ENCODE data around the gene PKN3. TPM values are rescaled to one million over a fixed set of nuclear protein-coding genes. Genes with fewer than 3 reads are reported as not detected.
A peak's percentile ranks its signal among the peaks of the same experiment; 100 is the strongest.
"Not testable (repeated sequence)": the region's sequence is repeated elsewhere in the genome, so short reads cannot be mapped to it uniquely, and the experiment has no call there.

PKN3 gene
- total and polyA plus RNA-seq, 2 donors (not counting 1 experiment from before 2014, with no cell fraction given) = 1.4 to 3.7 TPM

GRCh38 chr9:128657344-128657704 is 45.0 kb upstream of the PKN3 start:
- H3K27me3 ChIP-seq (replicated peaks in 1 of 4; ENCODE audit: control extremely low read depth in 1 of 4, control insufficient read depth in 3 of 4, insufficient read depth in 4 of 4, low read length in 3 of 4) = no peaks in the 10 kb centered on the region
- no peaks in the 10 kb centered on the region for H3K27me3 Mint-ChIP-seq
- CTCF ChIA-PET = interaction anchor here (0.7 to 1.2 kb wide), 2 partner anchors 26 to 45 kb away, joined by 3 to 4 read pairs; partner anchors contain the start of gene PKN3
- WGBS (ENCODE audit: insufficient coverage) = 100% methylated on average over 7 of the region's 13 CpGs
- H3K27ac Mint-ChIP-seq = peak overlapping the region; percentile 100
- no peaks in the 10 kb centered on the region for H3K9me3 ChIP-seq (ENCODE audit: control extremely low read depth in 1 of 3, control insufficient read depth in 2 of 3, insufficient read depth in 1 of 3, low read length in 2 of 3)
- H3K4me2 ChIP-seq (replicated peaks; ENCODE audit: low read depth, low read length, poor library complexity, severe bottlenecking) = peak overlapping the region; percentile 91
- peak overlapping the region; percentile 49 to 97 (median 89) for H3K4me3 ChIP-seq (ENCODE audit: control extremely low read depth in 1 of 5, extremely low read depth in 1 of 5, insufficient read depth in 1 of 5, low read depth in 2 of 5, low read length in 4 of 5)
- H4K20me1 ChIP-seq (ENCODE audit: control insufficient read depth, insufficient read depth, low read length, poor library complexity, severe bottlenecking) = no peaks in the 10 kb centered on the region
- DNase-seq (no peak), ATAC-seq (ENCODE audit: low read depth) (no peak)
- no peaks in the 10 kb centered on the region for H3K36me3 ChIP-seq (replicated peaks in 1 of 2; ENCODE audit: control extremely low read depth in 1 of 2, control insufficient read depth in 1 of 2, extremely low read depth in 1 of 2, insufficient read depth in 2 of 2, low read length in 1 of 2)
- intact Hi-C loops (cut with micrococcal nuclease) = loop anchor here (1.0 to 5.0 kb wide), 4 partner anchors 45 to 115 kb away; partner anchors contain the start of genes PKN3, SPTAN1, ZDHHC12 and ZER1
- peak overlapping the region; percentile 92 to 95 for H3K27ac ChIP-seq (ENCODE audit: low read length in 2 of 2)
- H3K4me1 Mint-ChIP-seq = peaks cover 13% of the 10 kb centered on the region
- TF ChIP-seq EZH2 (IDR thresholded peaks at IDR 0.05; ENCODE audit: borderline replicate concordance, insufficient read depth, low read depth, low read length, poor library complexity, severe bottlenecking) = no peak
- peaks cover 2 to 14% of the 10 kb centered on the region in 2 donors for H3K4me1 ChIP-seq (ENCODE audit: control insufficient read depth in 2 of 2, insufficient read depth in 2 of 2, low read length in 2 of 2)
- peak overlapping the region; percentile 94 for H3K9ac ChIP-seq (ENCODE audit: low read length)
- H3K4me3 Mint-ChIP-seq = peak overlapping the region; percentile 96
- POLR2A ChIA-PET = interaction anchor here (0.9 to 1.8 kb wide), 7 partner anchors 8 to 35 kb away, joined by 3 to 9 read pairs (median 5); partner anchors contain the start of gene SET
- H3K9me3 Mint-ChIP-seq (ENCODE audit: insufficient read depth) = no peaks in the 10 kb centered on the region
- H3K79me2 ChIP-seq (ENCODE audit: control insufficient read depth, insufficient read depth, low read length) = peaks cover 2% of the 10 kb centered on the region
- peak overlapping the region; percentile 100 for H2AFZ ChIP-seq (ENCODE audit: insufficient read depth, low read depth, low read length, poor library complexity, severe bottlenecking)

- H3K9me3 ChIP-seq (ENCODE audit: control extremely low read depth in 1 of 3, control insufficient read depth in 2 of 3, insufficient read depth in 1 of 3, low read length in 2 of 3) = no peaks in the 10 kb centered on the region
- H3K4me1 ChIP-seq (ENCODE audit: control insufficient read depth in 2 of 2, insufficient read depth in 2 of 2, low read length in 2 of 2) = peaks cover 2 to 14% of the 10 kb centered on the region in 2 donors
- intact Hi-C loops (cut with micrococcal nuclease) = loop anchor here (1.0 to 5.0 kb wide), 4 partner anchors 45 to 115 kb away; partner anchors contain the start of genes PKN3, SPTAN1, ZDHHC12 and ZER1
- TF ChIP-seq EZH2 (IDR thresholded peaks at IDR 0.05; ENCODE audit: borderline replicate concordance, insufficient read depth, low read depth, low read length, poor library complexity, severe bottlenecking) (no peak), CTCF (IDR thresholded peaks at IDR 0.05) (no peak)
- ChIA-PET POLR2A (interaction anchor here (0.6 to 1.8 kb wide), 9 partner anchors 8 to 368 kb away, joined by 3 to 9 read pairs (median 5); partner anchors contain the start of genes SET and SPOUT1), CTCF (interaction anchor here (0.7 to 1.2 kb wide), 2 partner anchors 26 to 44 kb away, joined by 3 to 4 read pairs; partner anchors contain the start of gene PKN3)
- H4K20me1 ChIP-seq (ENCODE audit: control insufficient read depth, insufficient read depth, low read length, poor library complexity, severe bottlenecking) = no peaks in the 10 kb centered on the region
- ATAC-seq (ENCODE audit: low read depth) = no peak
- H3K27me3 ChIP-seq (replicated peaks in 1 of 4; ENCODE audit: control extremely low read depth in 1 of 4, control insufficient read depth in 3 of 4, insufficient read depth in 4 of 4, low read length in 3 of 4) = no peaks in the 10 kb centered on the region
- Mint-ChIP-seq H3K27me3 (no peaks in the 10 kb centered on the region), H3K4me1 (peaks cover 13% of the 10 kb centered on the region), H3K27ac (peak overlapping the region; percentile 46), H3K4me3 (no peak overlapping the region), H3K9me3 (ENCODE audit: insufficient read depth) (no peaks in the 10 kb centered on the region)
- H3K4me3 ChIP-seq (ENCODE audit: control extremely low read depth in 1 of 5, extremely low read depth in 1 of 5, insufficient read depth in 1 of 5, low read depth in 2 of 5, low read length in 4 of 5) = no peak overlapping the region
- H3K27ac ChIP-seq (ENCODE audit: low read length in 2 of 2) = no peak overlapping the region
- H2AFZ ChIP-seq (ENCODE audit: insufficient read depth, low read depth, low read length, poor library complexity, severe bottlenecking) = peak overlapping the region; percentile 100
- H3K79me2 ChIP-seq (ENCODE audit: control insufficient read depth, insufficient read depth, low read length) = peaks cover 2% of the 10 kb centered on the region
- no peak overlapping the region for H3K4me2 ChIP-seq (replicated peaks; ENCODE audit: low read depth, low read length, poor library complexity, severe bottlenecking)
- WGBS (ENCODE audit: insufficient coverage) = 100% methylated on average over 2 of the region's 3 CpGs
- no peak overlapping the region for H3K9ac ChIP-seq (ENCODE audit: low read length)
- no peaks in the 10 kb centered on the region for H3K36me3 ChIP-seq (replicated peaks in 1 of 2; ENCODE audit: control extremely low read depth in 1 of 2, control insufficient read depth in 1 of 2, extremely low read depth in 1 of 2, insufficient read depth in 2 of 2, low read length in 1 of 2)
- no peak for DNase-seq
Observed at GRCh38 chr9:128657796-128658195, 44.5 kb upstream of the PKN3 start.

- ATAC-seq (ENCODE audit: low read depth); H3K9me3 Mint-ChIP-seq (ENCODE audit: insufficient read depth); H4K20me1 ChIP-seq (ENCODE audit: control insufficient read depth, insufficient read depth, low read length, poor library complexity, severe bottlenecking); H3K4me1 ChIP-seq (ENCODE audit: control insufficient read depth in 2 of 2, insufficient read depth in 2 of 2, low read length in 2 of 2); H3K4me2 ChIP-seq (replicated peaks; ENCODE audit: low read depth, low read length, poor library complexity, severe bottlenecking); H3K4me1 Mint-ChIP-seq; H3K9me3 ChIP-seq (ENCODE audit: control extremely low read depth in 1 of 3, control insufficient read depth in 2 of 3, insufficient read depth in 1 of 3, low read length in 2 of 3); H3K4me3 ChIP-seq (ENCODE audit: control extremely low read depth in 1 of 5, extremely low read depth in 1 of 5, insufficient read depth in 1 of 5, low read depth in 2 of 5, low read length in 4 of 5); H3K36me3 ChIP-seq (replicated peaks in 1 of 2; ENCODE audit: control extremely low read depth in 1 of 2, control insufficient read depth in 1 of 2, extremely low read depth in 1 of 2, insufficient read depth in 2 of 2, low read length in 1 of 2); H3K27me3 ChIP-seq (replicated peaks in 1 of 4; ENCODE audit: control extremely low read depth in 1 of 4, control insufficient read depth in 3 of 4, insufficient read depth in 4 of 4, low read length in 3 of 4); H3K9ac ChIP-seq (ENCODE audit: low read length); H3K27ac Mint-ChIP-seq; H3K27me3 Mint-ChIP-seq; H2AFZ ChIP-seq (ENCODE audit: insufficient read depth, low read depth, low read length, poor library complexity, severe bottlenecking); H3K4me3 Mint-ChIP-seq; H3K27ac ChIP-seq (ENCODE audit: low read length in 2 of 2); DNase-seq; intact Hi-C loops (cut with micrococcal nuclease); H3K79me2 ChIP-seq (ENCODE audit: control insufficient read depth, insufficient read depth, low read length): not testable (repeated sequence)
- 95% methylated on average over 6 of the region's 8 CpGs for WGBS (ENCODE audit: insufficient coverage)
- POLR2A ChIA-PET = interaction anchor here (0.7 kb wide), 1 partner anchor 294 kb away, joined by 3 read pairs; no protein-coding TSS in a partner anchor
- CTCF ChIA-PET = interaction anchor here (0.6 to 0.8 kb wide), 2 partner anchors 28 to 271 kb away, joined by 3 to 4 read pairs; no protein-coding TSS in a partner anchor
Observed at GRCh38 chr9:128666481-128666941, 35.8 kb upstream of the PKN3 start.
